ENCODE measurements around the gene SC5D. TPM values are rescaled to one million over a fixed set of nuclear protein-coding genes. Genes with fewer than 3 reads are reported as not detected.

The SC5D gene
- polyA plus RNA-seq, 1 experiment, result 14.6 TPM

GRCh38 chr11:121341609-121342008 is 49.0 kb downstream of the SC5D start:
- no peak overlapping the region for H3K4me3 ChIP-seq (ENCODE audit: low read depth, low read length)
- no peak for DNase-seq (ENCODE audit: low read depth)
- no peak for TF ChIP-seq CTCF (IDR thresholded peaks at IDR 0.05; ENCODE audit: insufficient read depth, low read depth, low read length)
- CTCF ChIA-PET, result no interaction called here
- no peaks in the 10 kb centered on the region for H3K36me3 ChIP-seq (ENCODE audit: control insufficient read depth, insufficient read depth, low read length)
- peaks cover 2% of the 10 kb centered on the region; the same call in 1 of the 2 replicates for H3K27me3 ChIP-seq (ENCODE audit: control insufficient read depth, insufficient read depth, low read length)
- POLR2A ChIA-PET, result no interaction called here

- no peak overlapping the region for H3K4me3 ChIP-seq (ENCODE audit: low read depth, low read length)
- ChIA-PET CTCF (interaction anchor here (0.7 kb wide), 1 partner anchor 625 kb away, joined by 3 read pairs; no protein-coding TSS in a partner anchor), POLR2A (no interaction called here)
- no peak for TF ChIP-seq CTCF (IDR thresholded peaks at IDR 0.05; ENCODE audit: insufficient read depth, low read depth, low read length)
- DNase-seq (ENCODE audit: low read depth), result no peak
- H3K27me3 ChIP-seq (ENCODE audit: control insufficient read depth, insufficient read depth, low read length), result no peaks in the 10 kb centered on the region; the same call in 1 of the 2 replicates
- H3K36me3 ChIP-seq (ENCODE audit: control insufficient read depth, insufficient read depth, low read length), result no peaks in the 10 kb centered on the region
These were observed 52.3 kb downstream of the SC5D start for GRCh38 chr11:121344824-121345223.

- ChIA-PET POLR2A (no interaction called here), CTCF (no interaction called here)
These were observed 54.5 kb downstream of the SC5D start for GRCh38 chr11:121347094-121347493.

GRCh38 chr11:121347813-121348212 is 55.2 kb downstream of the SC5D start:
- H3K4me3 ChIP-seq (ENCODE audit: low read depth, low read length), result no peak overlapping the region
- DNase-seq (ENCODE audit: low read depth), result no peak
- H3K36me3 ChIP-seq (ENCODE audit: control insufficient read depth, insufficient read depth, low read length), result no peaks in the 10 kb centered on the region
- no peak for TF ChIP-seq CTCF (IDR thresholded peaks at IDR 0.05; ENCODE audit: insufficient read depth, low read depth, low read length)
- ChIA-PET POLR2A (no interaction called here), CTCF (interaction anchor here (0.5 kb wide), 1 partner anchor 77 kb away, joined by 4 read pairs; no protein-coding TSS in a partner anchor)
- H3K27me3 ChIP-seq (ENCODE audit: control insufficient read depth, insufficient read depth, low read length), result no peaks in the 10 kb centered on the region

More at GRCh38 chr11:121347094-121347493, 54.5 kb downstream of the SC5D start:
- Histone ChIP-seq H3K4me3 (ENCODE audit: low read depth, low read length) (no peak overlapping the region), H3K36me3 (ENCODE audit: control insufficient read depth, insufficient read depth, low read length) (no peaks in the 10 kb centered on the region), H3K27me3 (ENCODE audit: control insufficient read depth, insufficient read depth, low read length) (no peaks in the 10 kb centered on the region)
- DNase-seq (ENCODE audit: low read depth), result no peak
- TF ChIP-seq CTCF (IDR thresholded peaks at IDR 0.05; ENCODE audit: insufficient read depth, low read depth, low read length), result no peak

- POLR2A ChIA-PET, result no interaction called here
- H3K36me3 ChIP-seq (ENCODE audit: control insufficient read depth, insufficient read depth, low read length), result no peaks in the 10 kb centered on the region
- TF ChIP-seq CTCF (IDR thresholded peaks at IDR 0.05; ENCODE audit: insufficient read depth, low read depth, low read length), result no peak
- no peak overlapping the region for H3K4me3 ChIP-seq (ENCODE audit: low read depth, low read length)
- H3K27me3 ChIP-seq (ENCODE audit: control insufficient read depth, insufficient read depth, low read length), result no peaks in the 10 kb centered on the region
- CTCF ChIA-PET, result interaction anchor here (0.5 kb wide), 1 partner anchor 77 kb away, joined by 4 read pairs; no protein-coding TSS in a partner anchor
- DNase-seq (ENCODE audit: low read depth), result no peak
These were observed 55.8 kb downstream of the SC5D start for GRCh38 chr11:121348220-121348875.

Measured in BJ (cell line).